ENCODE measurements around the gene DCC.

DNA sequence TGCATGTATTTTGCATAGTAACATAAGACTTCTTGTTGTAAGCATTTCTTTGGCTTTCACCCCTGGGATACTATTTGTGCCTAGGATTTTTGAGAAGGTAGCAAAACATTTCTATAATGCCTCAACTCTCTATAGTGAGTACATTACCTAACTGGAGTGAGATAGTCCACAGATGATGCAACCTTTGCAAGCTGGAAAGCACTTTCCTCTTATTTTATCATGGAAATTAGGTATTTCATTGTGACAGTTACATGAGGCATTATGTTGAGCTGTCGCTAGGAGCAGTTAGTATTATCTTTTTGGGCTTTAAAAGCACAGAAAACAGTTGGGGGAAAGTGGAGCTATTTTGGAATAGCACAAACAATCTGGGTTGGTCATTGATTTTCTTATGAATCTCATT, 786.2 kb downstream of the DCC start:
- TF ChIP-seq BHLHE40 (IDR thresholded peaks at IDR 0.05; ENCODE audit: borderline replicate concordance): no peak
- no peak for TF ChIP-seq TARDBP (IDR thresholded peaks at IDR 0.05)
- no peak for TF ChIP-seq NFRKB (IDR thresholded peaks at IDR 0.05)
- no peak for TF ChIP-seq FOXA1 (IDR thresholded peaks at IDR 0.05)
- TF ChIP-seq SP1 (IDR thresholded peaks at IDR 0.05): no peak
- TF ChIP-seq L3MBTL2 (conservative IDR thresholded peaks at IDR 0.05): no peak
- TF ChIP-seq ELF4 (IDR thresholded peaks at IDR 0.05): no peak
- no peak for TF ChIP-seq LEF1 (IDR thresholded peaks at IDR 0.05; ENCODE audit: borderline replicate concordance)
- no peak for TF ChIP-seq PKNOX1 (IDR thresholded peaks at IDR 0.05)

All from HEK293T (cell line).